ENCODE data around the gene CCDC78. TPM values are rescaled to one million over a fixed set of nuclear protein-coding genes. Genes with fewer than 3 reads are reported as not detected.

Gene CCDC78
- total and polyA plus RNA-seq, 4 donors, result 0.39 to 1.7 (median 0.97) TPM; not detected in 1

- no peaks in the 10 kb centered on the region for H3K27me3 ChIP-seq (ENCODE audit: control insufficient read depth in 1 of 2, insufficient read depth in 2 of 2, low read length in 1 of 2)
- no peaks in the 10 kb centered on the region for H3K36me3 ChIP-seq (ENCODE audit: control insufficient read depth in 1 of 2, insufficient read depth in 2 of 2, low read length in 1 of 2)
- no peaks in the 10 kb centered on the region for H3K9me3 ChIP-seq (ENCODE audit: control insufficient read depth, low read length)
- intact Hi-C loops (cut with DNase I), result no loop called here
- H3K27ac ChIP-seq (ENCODE audit: low read depth in 1 of 2, low read length in 2 of 2), result no peak overlapping the region
- 83% methylated on average over 26 of the region's 26 CpGs for WGBS, 2 donors
- no peaks in the 10 kb centered on the region for H3K4me1 ChIP-seq (ENCODE audit: control insufficient read depth in 1 of 2, insufficient read depth in 2 of 2, low read length in 2 of 2)
- ATAC-seq (ENCODE audit: low FRiP score) (no peak), DNase-seq (no peak)
- H3K4me3 ChIP-seq (ENCODE audit: low read length in 2 of 2), result peak overlapping the region in 1 of 2 donors; percentile 71
These were observed 36.9 kb downstream of the CCDC78 start for GRCh38 chr16:689175-689897.

GRCh38 chr16:687499-687898, 38.7 kb downstream of the CCDC78 start:
- WGBS, 2 donors, result 90 to 92% methylated on average over 19 of the region's 19 CpGs
- intact Hi-C loops (cut with DNase I), result no loop called here
- no peak overlapping the region for H3K4me3 ChIP-seq (ENCODE audit: low read length in 2 of 2)
- no peaks in the 10 kb centered on the region for H3K4me1 ChIP-seq (ENCODE audit: control insufficient read depth in 1 of 2, insufficient read depth in 2 of 2, low read length in 2 of 2)
- H3K9me3 ChIP-seq (ENCODE audit: control insufficient read depth, low read length), result no peaks in the 10 kb centered on the region
- no peak overlapping the region for H3K27ac ChIP-seq (ENCODE audit: low read depth in 1 of 2, low read length in 2 of 2)
- DNase-seq (no peak), ATAC-seq (ENCODE audit: low FRiP score) (no peak)
- H3K36me3 ChIP-seq (ENCODE audit: control insufficient read depth in 1 of 2, insufficient read depth in 2 of 2, low read length in 1 of 2), result no peaks in the 10 kb centered on the region
- H3K27me3 ChIP-seq (ENCODE audit: control insufficient read depth in 1 of 2, insufficient read depth in 2 of 2, low read length in 1 of 2), result no peaks in the 10 kb centered on the region

- ATAC-seq (ENCODE audit: low FRiP score), result no peak
- Histone ChIP-seq H3K4me1 (ENCODE audit: control insufficient read depth in 1 of 2, insufficient read depth in 2 of 2, low read length in 2 of 2) (no peaks in the 10 kb centered on the region), H3K36me3 (ENCODE audit: control insufficient read depth in 1 of 2, insufficient read depth in 2 of 2, low read length in 1 of 2) (peaks cover 0 to 5% of the 10 kb centered on the region in 2 donors), H3K4me3 (ENCODE audit: low read length in 2 of 2) (no peak overlapping the region), H3K27me3 (ENCODE audit: control insufficient read depth in 1 of 2, insufficient read depth in 2 of 2, low read length in 1 of 2) (no peaks in the 10 kb centered on the region), H3K9me3 (ENCODE audit: control insufficient read depth, low read length) (no peaks in the 10 kb centered on the region), H3K27ac (ENCODE audit: low read depth in 1 of 2, low read length in 2 of 2) (no peak overlapping the region)
- 94 to 95% methylated on average over 49 to 51 of the region's 51 CpGs for WGBS, 2 donors
- intact Hi-C loops (cut with DNase I), result no loop called here
- DNase-seq, result no peak
These were observed 39.6 kb downstream of the CCDC78 start for GRCh38 chr16:686459-687260.

GRCh38 chr16:685967-686366, 40.3 kb downstream of the CCDC78 start:
- H3K27ac ChIP-seq (ENCODE audit: low read depth in 1 of 2, low read length in 2 of 2), result no peak overlapping the region
- intact Hi-C loops (cut with DNase I), result no loop called here
- H3K4me1 ChIP-seq (ENCODE audit: control insufficient read depth in 1 of 2, insufficient read depth in 2 of 2, low read length in 2 of 2), result no peaks in the 10 kb centered on the region
- H3K4me3 ChIP-seq (ENCODE audit: low read length in 2 of 2), result no peak overlapping the region
- ATAC-seq (ENCODE audit: low FRiP score), result no peak
- H3K36me3 ChIP-seq (ENCODE audit: control insufficient read depth in 1 of 2, insufficient read depth in 2 of 2, low read length in 1 of 2), result peaks cover 0 to 5% of the 10 kb centered on the region in 2 donors
- DNase-seq, result peak in 1 of 2 donors; percentile 67
- H3K9me3 ChIP-seq (ENCODE audit: control insufficient read depth, low read length), result no peaks in the 10 kb centered on the region
- WGBS, 2 donors, result 66 to 70% methylated on average over 10 of the region's 10 CpGs
- H3K27me3 ChIP-seq (ENCODE audit: control insufficient read depth in 1 of 2, insufficient read depth in 2 of 2, low read length in 1 of 2), result no peaks in the 10 kb centered on the region

GRCh38 chr16:684961-685696, 41.1 kb downstream of the CCDC78 start:
- no peaks in the 10 kb centered on the region for H3K9me3 ChIP-seq (ENCODE audit: control insufficient read depth, low read length)
- intact Hi-C loops (cut with DNase I), result no loop called here
- DNase-seq (peak in 1 of 2 donors; percentile 71), ATAC-seq (ENCODE audit: low FRiP score) (no peak)
- no peaks in the 10 kb centered on the region for H3K4me1 ChIP-seq (ENCODE audit: control insufficient read depth in 1 of 2, insufficient read depth in 2 of 2, low read length in 2 of 2)
- H3K27ac ChIP-seq (ENCODE audit: low read depth in 1 of 2, low read length in 2 of 2), result no peak overlapping the region
- H3K27me3 ChIP-seq (ENCODE audit: control insufficient read depth in 1 of 2, insufficient read depth in 2 of 2, low read length in 1 of 2), result no peaks in the 10 kb centered on the region
- 94 to 95% methylated on average over 55 to 61 of the region's 61 CpGs for WGBS, 2 donors
- peaks cover 0 to 5% of the 10 kb centered on the region in 2 donors for H3K36me3 ChIP-seq (ENCODE audit: control insufficient read depth in 1 of 2, insufficient read depth in 2 of 2, low read length in 1 of 2)
- no peak overlapping the region for H3K4me3 ChIP-seq (ENCODE audit: low read length in 2 of 2)

GRCh38 chr16:684071-684794, 42.0 kb downstream of the CCDC78 start, which contains the start of gene JMJD8:
TSS of gene JMJD8 (minus strand) at chr16:684334. CDS start at chr16:684319, 15 bp downstream.
- peak; percentile 99 to 100 for DNase-seq
- peak; percentile 85 for ATAC-seq (ENCODE audit: low FRiP score)
- intact Hi-C loops (cut with DNase I), result no loop called here
- Histone ChIP-seq H3K36me3 (ENCODE audit: control insufficient read depth in 1 of 2, insufficient read depth in 2 of 2, low read length in 1 of 2) (peaks cover 0 to 5% of the 10 kb centered on the region in 2 donors), H3K4me3 (ENCODE audit: low read length in 2 of 2) (peak within 1 kb of the TSS; percentile 37 to 53), H3K27me3 (ENCODE audit: control insufficient read depth in 1 of 2, insufficient read depth in 2 of 2, low read length in 1 of 2) (no peaks in the 10 kb centered on the region), H3K27ac (ENCODE audit: low read depth in 1 of 2, low read length in 2 of 2) (peak within 1 kb of the TSS in 1 of 2 donors; percentile 28), H3K9me3 (ENCODE audit: control insufficient read depth, low read length) (no peaks in the 10 kb centered on the region), H3K4me1 (ENCODE audit: control insufficient read depth in 1 of 2, insufficient read depth in 2 of 2, low read length in 2 of 2) (no peaks in the 10 kb centered on the region)
- WGBS, 2 donors, result 3 to 4% methylated on average over 66 to 91 of the region's 91 CpGs

GRCh38 chr16:683396-684070, 42.7 kb downstream of the CCDC78 start:
- H3K4me1 ChIP-seq (ENCODE audit: control insufficient read depth in 1 of 2, insufficient read depth in 2 of 2, low read length in 2 of 2), result no peaks in the 10 kb centered on the region

More at GRCh38 chr16:683396-684070, 42.7 kb downstream of the CCDC78 start:
- 16 to 20% methylated on average over 40 to 57 of the region's 57 CpGs for WGBS, 2 donors
- Histone ChIP-seq H3K4me3 (ENCODE audit: low read length in 2 of 2) (peak overlapping the region; percentile 37 to 53), H3K9me3 (ENCODE audit: control insufficient read depth, low read length) (no peaks in the 10 kb centered on the region), H3K36me3 (ENCODE audit: control insufficient read depth in 1 of 2, insufficient read depth in 2 of 2, low read length in 1 of 2) (peaks cover 0 to 5% of the 10 kb centered on the region in 2 donors), H3K27me3 (ENCODE audit: control insufficient read depth in 1 of 2, insufficient read depth in 2 of 2, low read length in 1 of 2) (no peaks in the 10 kb centered on the region), H3K27ac (ENCODE audit: low read depth in 1 of 2, low read length in 2 of 2) (no peak overlapping the region)
- intact Hi-C loops (cut with DNase I), result no loop called here
- DNase-seq (no peak), ATAC-seq (ENCODE audit: low FRiP score) (no peak)

All from aorta (tissue), 5 donors.